Measurements from ENCODE around the gene WDR1.

The WDR1 gene

GRCh38 chr4:10114607-10115006 is 2.0 kb downstream of the WDR1 start:
- Histone ChIP-seq H3K4me3 (replicated peaks; ENCODE audit: low read depth, low read length) (peak overlapping the region; percentile 93), H3K36me3 (ENCODE audit: control insufficient read depth, insufficient read depth, low read length) (peaks cover 41% of the 10 kb centered on the region), H3K27me3 (replicated peaks; ENCODE audit: control insufficient read depth, insufficient read depth, low read length) (no peaks in the 10 kb centered on the region)
- no peak for DNase-seq (ENCODE audit: extremely low read depth, insufficient read length)
- no peak for TF ChIP-seq CTCF (IDR thresholded peaks at IDR 0.05; ENCODE audit: insufficient read depth, low read length, poor library complexity, severe bottlenecking)

GRCh38 chr4:10114147-10114546 is 2.5 kb downstream of the WDR1 start:
- H3K4me3 ChIP-seq (replicated peaks; ENCODE audit: low read depth, low read length), result no peak overlapping the region
- peaks cover 44% of the 10 kb centered on the region for H3K36me3 ChIP-seq (ENCODE audit: control insufficient read depth, insufficient read depth, low read length)
- TF ChIP-seq CTCF (IDR thresholded peaks at IDR 0.05; ENCODE audit: insufficient read depth, low read length, poor library complexity, severe bottlenecking), result no peak
- DNase-seq (ENCODE audit: extremely low read depth, insufficient read length), result no peak
- H3K27me3 ChIP-seq (replicated peaks; ENCODE audit: control insufficient read depth, insufficient read depth, low read length), result no peaks in the 10 kb centered on the region

GRCh38 chr4:10113362-10114047 is 3.1 kb downstream of the WDR1 start:
- H3K36me3 ChIP-seq (ENCODE audit: control insufficient read depth, insufficient read depth, low read length), result peaks cover 51% of the 10 kb centered on the region
- no peak overlapping the region for H3K4me3 ChIP-seq (replicated peaks; ENCODE audit: low read depth, low read length)
- no peak for TF ChIP-seq CTCF (IDR thresholded peaks at IDR 0.05; ENCODE audit: insufficient read depth, low read length, poor library complexity, severe bottlenecking)
- no peaks in the 10 kb centered on the region for H3K27me3 ChIP-seq (replicated peaks; ENCODE audit: control insufficient read depth, insufficient read depth, low read length)
- DNase-seq (ENCODE audit: extremely low read depth, insufficient read length), result no peak

GRCh38 chr4:10112658-10113284 is 3.8 kb downstream of the WDR1 start:
- no peak overlapping the region for H3K4me3 ChIP-seq (replicated peaks; ENCODE audit: low read depth, low read length)
- H3K27me3 ChIP-seq (replicated peaks; ENCODE audit: control insufficient read depth, insufficient read depth, low read length), result no peaks in the 10 kb centered on the region
- no peak for TF ChIP-seq CTCF (IDR thresholded peaks at IDR 0.05; ENCODE audit: insufficient read depth, low read length, poor library complexity, severe bottlenecking)
- no peak for DNase-seq (ENCODE audit: extremely low read depth, insufficient read length)
- peaks cover 58% of the 10 kb centered on the region for H3K36me3 ChIP-seq (ENCODE audit: control insufficient read depth, insufficient read depth, low read length)

GRCh38 chr4:10111067-10111801 is 5.4 kb downstream of the WDR1 start:
- Histone ChIP-seq H3K4me3 (replicated peaks; ENCODE audit: low read depth, low read length) (no peak overlapping the region), H3K27me3 (replicated peaks; ENCODE audit: control insufficient read depth, insufficient read depth, low read length) (no peaks in the 10 kb centered on the region), H3K36me3 (ENCODE audit: control insufficient read depth, insufficient read depth, low read length) (peaks cover 67% of the 10 kb centered on the region)
- TF ChIP-seq CTCF (IDR thresholded peaks at IDR 0.05; ENCODE audit: insufficient read depth, low read length, poor library complexity, severe bottlenecking), result no peak
- no peak for DNase-seq (ENCODE audit: extremely low read depth, insufficient read length)

Measured in GM06990 (cell line).